ENCODE results near the gene LMF2.

The LMF2 gene

GRCh38 chr22:50548040-50548920 is 40.8 kb upstream of the LMF2 start:
- no peaks in the 10 kb centered on the region for H3K9me2 ChIP-seq (replicated peaks; ENCODE audit: insufficient read depth, low read length)

GRCh38 chr22:50547263-50547985 is 39.9 kb upstream of the LMF2 start:
- Histone ChIP-seq H3K9me2 (replicated peaks; ENCODE audit: insufficient read depth, low read length) (no peaks in the 10 kb centered on the region), H3K9ac (ENCODE audit: low read length) (no peak overlapping the region), H3K9me3 (ENCODE audit: insufficient read depth, low read length) (no peaks in the 10 kb centered on the region), H3K79me2 (ENCODE audit: insufficient read depth, low read length) (no peaks in the 10 kb centered on the region), H3K4me2 (ENCODE audit: low read depth, low read length, poor library complexity, severe bottlenecking) (no peak overlapping the region), H2AFZ (ENCODE audit: low read depth, low read length, severe bottlenecking) (no peak overlapping the region), H3F3A (ENCODE audit: insufficient read depth) (peaks cover under 1% of the 10 kb centered on the region; the same call in 1 of the 2 replicates), H3K4me3 (ENCODE audit: insufficient read depth, low read length, poor library complexity, severe bottlenecking) (no peak overlapping the region), H3K36me3 (ENCODE audit: low read length) (no peaks in the 10 kb centered on the region), H3K27me3 (ENCODE audit: low read length) (no peaks in the 10 kb centered on the region), H3K27ac (ENCODE audit: low read depth, low read length) (no peak overlapping the region), H4K20me1 (ENCODE audit: low read depth, low read length) (no peaks in the 10 kb centered on the region)
- TF ChIP-seq CTCF (IDR thresholded peaks at IDR 0.05; ENCODE audit: insufficient read depth, low read length, poor library complexity, severe bottlenecking) (no peak), EZH2phosphoT487 (conservative IDR thresholded peaks at IDR 0.05; ENCODE audit: low read length) (no peak)

More at GRCh38 chr22:50548040-50548920, 40.8 kb upstream of the LMF2 start:
- H3K79me2 ChIP-seq (ENCODE audit: insufficient read depth, low read length): no peaks in the 10 kb centered on the region
- H3K27ac ChIP-seq (ENCODE audit: low read depth, low read length): no peak overlapping the region
- H3K4me2 ChIP-seq (ENCODE audit: low read depth, low read length, poor library complexity, severe bottlenecking): peak overlapping the region; percentile 28
- no peaks in the 10 kb centered on the region; the same call in 1 of the 2 replicates for H3F3A ChIP-seq (ENCODE audit: insufficient read depth)
- H3K36me3 ChIP-seq (ENCODE audit: low read length): no peaks in the 10 kb centered on the region
- no peak overlapping the region for H2AFZ ChIP-seq (ENCODE audit: low read depth, low read length, severe bottlenecking)
- no peaks in the 10 kb centered on the region for H4K20me1 ChIP-seq (ENCODE audit: low read depth, low read length)
- H3K27me3 ChIP-seq (ENCODE audit: low read length): no peaks in the 10 kb centered on the region
- no peak overlapping the region for H3K4me3 ChIP-seq (ENCODE audit: insufficient read depth, low read length, poor library complexity, severe bottlenecking)
- H3K9ac ChIP-seq (ENCODE audit: low read length): peak overlapping the region; percentile 26; the same call in 1 of the 2 replicates
- H3K9me3 ChIP-seq (ENCODE audit: insufficient read depth, low read length): no peaks in the 10 kb centered on the region
- TF ChIP-seq CTCF (IDR thresholded peaks at IDR 0.05; ENCODE audit: insufficient read depth, low read length, poor library complexity, severe bottlenecking): no peak
- no peak for TF ChIP-seq EZH2phosphoT487 (conservative IDR thresholded peaks at IDR 0.05; ENCODE audit: low read length)

GRCh38 chr22:50546326-50547262 is 39.1 kb upstream of the LMF2 start:
- Histone ChIP-seq H3K27me3 (ENCODE audit: low read length) (no peaks in the 10 kb centered on the region), H2AFZ (ENCODE audit: low read depth, low read length, severe bottlenecking) (no peak overlapping the region), H3K79me2 (ENCODE audit: insufficient read depth, low read length) (no peaks in the 10 kb centered on the region), H3K4me2 (ENCODE audit: low read depth, low read length, poor library complexity, severe bottlenecking) (no peak overlapping the region), H3K36me3 (ENCODE audit: low read length) (no peaks in the 10 kb centered on the region), H3K4me3 (ENCODE audit: insufficient read depth, low read length, poor library complexity, severe bottlenecking) (no peak overlapping the region), H4K20me1 (ENCODE audit: low read depth, low read length) (no peaks in the 10 kb centered on the region), H3K27ac (ENCODE audit: low read depth, low read length) (no peak overlapping the region), H3F3A (ENCODE audit: insufficient read depth) (peaks cover 5% of the 10 kb centered on the region), H3K9ac (ENCODE audit: low read length) (no peak overlapping the region), H3K9me2 (replicated peaks; ENCODE audit: insufficient read depth, low read length) (no peaks in the 10 kb centered on the region), H3K9me3 (ENCODE audit: insufficient read depth, low read length) (no peaks in the 10 kb centered on the region)
- TF ChIP-seq CTCF (IDR thresholded peaks at IDR 0.05; ENCODE audit: insufficient read depth, low read length, poor library complexity, severe bottlenecking): no peak
- TF ChIP-seq EZH2phosphoT487 (conservative IDR thresholded peaks at IDR 0.05; ENCODE audit: low read length): no peak
